Esophagus squamous epithelium (tissue), 5 donors: ENCODE measurements around the gene NISCH. TPM values are rescaled to one million over a fixed set of nuclear protein-coding genes. Genes with fewer than 3 reads are reported as not detected.

Experiments
- DNase-seq: peaks from one replicate; lab custom pipeline; 2025; lab: John Stamatoyannopoulos, UW
- H3K27ac ChIP-seq, 4 donors: fragments of 200-600 bp; sonication (generic); one replicate each; pipeline ENCODE4 v1.5.1; 2016 to 2019; ENCODE audit warnings: mild to moderate bottlenecking in 1 of 4
- H3K27me3 ChIP-seq, 4 donors: fragments of 200-600 bp; sonication (generic); 1 replicate in 3 of 4; 2 replicates in 1 of 4; pipeline versions ENCODE4 v1.5.1 to v1.6.0; 2017 to 2021; ENCODE audit warnings: antibody characterized with exemption in 1 of 4
- H3K36me3 ChIP-seq, 3 donors: fragments of 200-600 bp; sonication (generic); one replicate each; pipeline ENCODE4 v1.5.1; 2016 to 2019
- H3K4me1 ChIP-seq, 3 donors: fragments of 200-600 bp; sonication (generic); one replicate each; pipeline ENCODE4 v1.5.1; 2017 to 2019
- H3K4me3 ChIP-seq, 4 donors: fragments of 200-600 bp; sonication (generic); 1 replicate in 3 of 4; 2 replicates in 1 of 4; pipeline ENCODE4 v1.5.1; 2016 to 2019; ENCODE audit warnings: mild to moderate bottlenecking in 2 of 4, moderate library complexity in 1 of 4
- H3K9me3 ChIP-seq, 3 donors: fragments of 200-600 bp; sonication (generic); one replicate each; pipeline ENCODE4 v1.5.1; 2016 to 2019
- POLR2A ChIP-seq, 4 donors: fragments of 450-650 bp; IDR thresholded peaks; one replicate each; pipeline ENCODE4 v1.6.1; 2017; ENCODE audit warnings: antibody characterized with exemption in 4 of 4, mild to moderate bottlenecking in 4 of 4, moderate library complexity in 3 of 4
- WGBS, 2 donors: methylation state at CpG; one replicate each; pipeline ENCODE4 v1.1.5; 2018; 5-methylcytosine and 5-hydroxymethylcytosine counted together
- intact Hi-C: fragments of 100-400 bp; cut with DNase I; formaldehyde crosslinking; loops from one replicate; pipeline ENCODE4 v1.15.0; 2022
- total RNA-seq, 4 donors: library from RNA; depleted of rRNA; stranded (reverse); fragments of >200 nt; gene quantifications; one replicate each; pipeline ENCODE4 v1.1.0, GENCODE V29; 2016
- TF ChIP-seq, protein P1 (sequence below), 6 experiments: fragments of 450-650 bp in 4 of 6; fragments of 200-600 bp in 2 of 6; sonication (generic) in 2 of 6; IDR thresholded peaks; one replicate each; pipeline ENCODE4 v1.5.1; 2016 to 2019; ENCODE audit warnings: antibody characterized with exemption in 6 of 6, mild to moderate bottlenecking in 4 of 6, moderate library complexity in 4 of 6
- donor health status: DM: yes; HTN: yes; CAD: no.

The NISCH gene
- total RNA-seq, 4 donors from 2014 or later = 33.6 to 82.2 (median 40.6) TPM

DNA sequence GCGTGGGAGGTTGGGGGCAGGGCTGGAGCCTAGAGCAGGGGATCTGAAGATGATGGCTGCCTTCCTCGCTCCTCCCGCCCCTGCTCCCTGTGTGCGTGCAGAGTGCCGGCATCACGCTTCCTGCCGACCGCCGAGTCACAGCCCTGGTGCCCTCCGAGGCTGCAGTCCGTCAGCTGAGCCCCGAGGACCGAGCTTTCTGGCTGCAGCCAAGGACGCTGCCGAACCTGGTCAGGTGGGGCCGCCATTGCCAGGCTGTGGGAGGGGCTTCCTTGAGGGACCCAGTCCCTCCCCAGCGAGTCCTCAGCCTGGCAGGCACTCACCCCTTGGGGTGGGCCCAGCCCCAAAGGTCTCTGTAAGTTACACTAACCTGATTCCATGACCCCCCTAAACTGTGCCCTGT, 57.3 kb downstream of the NISCH start:
- H3K27me3 ChIP-seq = no peaks in the 10 kb centered on the region
- WGBS, 2 donors = 100% methylated on average over 1 of the region's 17 CpGs; no CpG with 5 or more reads in 1 of the 2 donors
- no peaks in the 10 kb centered on the region for H3K36me3 ChIP-seq
- H3K4me1 ChIP-seq = no peaks in the 10 kb centered on the region
- H3K4me3 ChIP-seq = no peak overlapping the region
- no peak for DNase-seq
- intact Hi-C loops = no loop called here
- no peaks in the 10 kb centered on the region for H3K9me3 ChIP-seq
- H3K27ac ChIP-seq = no peak overlapping the region
- TF ChIP-seq POLR2A (IDR thresholded peaks at IDR 0.05) = no peak
- TF ChIP-seq, protein P1, sequence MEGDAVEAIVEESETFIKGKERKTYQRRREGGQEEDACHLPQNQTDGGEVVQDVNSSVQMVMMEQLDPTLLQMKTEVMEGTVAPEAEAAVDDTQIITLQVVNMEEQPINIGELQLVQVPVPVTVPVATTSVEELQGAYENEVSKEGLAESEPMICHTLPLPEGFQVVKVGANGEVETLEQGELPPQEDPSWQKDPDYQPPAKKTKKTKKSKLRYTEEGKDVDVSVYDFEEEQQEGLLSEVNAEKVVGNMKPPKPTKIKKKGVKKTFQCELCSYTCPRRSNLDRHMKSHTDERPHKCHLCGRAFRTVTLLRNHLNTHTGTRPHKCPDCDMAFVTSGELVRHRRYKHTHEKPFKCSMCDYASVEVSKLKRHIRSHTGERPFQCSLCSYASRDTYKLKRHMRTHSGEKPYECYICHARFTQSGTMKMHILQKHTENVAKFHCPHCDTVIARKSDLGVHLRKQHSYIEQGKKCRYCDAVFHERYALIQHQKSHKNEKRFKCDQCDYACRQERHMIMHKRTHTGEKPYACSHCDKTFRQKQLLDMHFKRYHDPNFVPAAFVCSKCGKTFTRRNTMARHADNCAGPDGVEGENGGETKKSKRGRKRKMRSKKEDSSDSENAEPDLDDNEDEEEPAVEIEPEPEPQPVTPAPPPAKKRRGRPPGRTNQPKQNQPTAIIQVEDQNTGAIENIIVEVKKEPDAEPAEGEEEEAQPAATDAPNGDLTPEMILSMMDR (IDR thresholded peaks at IDR 0.05) = no peak

DNA sequence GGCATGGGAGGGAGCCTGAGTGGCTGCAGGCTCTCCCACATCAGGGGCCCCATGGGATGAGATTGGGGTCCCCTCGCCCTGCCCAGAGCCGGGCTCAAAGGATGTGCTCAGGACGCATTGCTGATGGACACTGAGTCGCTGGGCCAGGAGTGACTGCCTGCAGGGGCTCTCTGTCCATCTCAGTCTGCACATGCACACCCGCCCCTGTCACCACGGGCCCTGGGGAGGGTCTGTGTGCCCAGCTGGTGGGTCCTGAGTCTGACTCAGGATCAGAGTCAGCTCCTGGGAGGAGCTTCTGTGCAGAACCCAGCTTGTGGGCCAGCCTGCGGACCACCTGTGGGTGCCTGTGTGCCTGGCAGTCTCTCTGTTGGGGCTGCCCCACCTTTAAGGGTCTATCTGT, 57.9 kb downstream of the NISCH start:
- no peak overlapping the region for H3K4me3 ChIP-seq
- intact Hi-C loops = no loop called here
- no peaks in the 10 kb centered on the region for H3K9me3 ChIP-seq
- DNase-seq = no peak
- no peaks in the 10 kb centered on the region for H3K36me3 ChIP-seq
- no peak overlapping the region for H3K27ac ChIP-seq
- H3K27me3 ChIP-seq = no peaks in the 10 kb centered on the region
- TF ChIP-seq, protein P1 (IDR thresholded peaks at IDR 0.05) = no peak
- no peak for TF ChIP-seq POLR2A (IDR thresholded peaks at IDR 0.05)
- WGBS, 2 donors = 60% methylated on average over 1 of the region's 7 CpGs; no CpG with 5 or more reads in 1 of the 2 donors
- H3K4me1 ChIP-seq = peaks cover 0 to 3% (median 0%) of the 10 kb centered on the region in 3 donors

DNA sequence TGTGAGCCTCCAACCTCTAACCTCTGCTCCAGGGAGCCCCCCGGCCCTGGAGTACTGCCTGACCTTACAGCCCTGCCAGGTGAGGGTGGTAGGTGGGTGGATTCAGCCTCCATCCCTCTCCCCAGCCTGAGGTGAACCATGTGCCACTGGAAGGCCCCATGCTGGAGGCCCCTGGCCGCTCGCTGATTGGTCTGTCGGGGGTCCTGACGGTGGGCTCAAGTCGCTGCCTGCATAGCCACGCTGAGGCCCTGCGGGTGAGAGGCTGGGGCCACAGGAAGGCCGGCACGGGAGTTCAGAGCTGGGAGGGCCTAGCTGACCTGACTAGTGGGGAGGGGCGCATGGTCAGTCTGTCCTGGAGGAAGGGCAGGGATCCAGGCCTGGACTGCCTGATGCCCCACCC, 59.2 kb downstream of the NISCH start:
- Histone ChIP-seq H3K4me3 (no peak overlapping the region), H3K27ac (no peak overlapping the region), H3K9me3 (no peaks in the 10 kb centered on the region), H3K4me1 (peaks cover 0 to 12% (median 3%) of the 10 kb centered on the region in 3 donors), H3K36me3 (peaks cover 0 to 1% (median 0%) of the 10 kb centered on the region in 3 donors), H3K27me3 (no peaks in the 10 kb centered on the region)
- intact Hi-C loops = no loop called here
- WGBS, 2 donors = no CpG with 5 or more reads among the region's 11 CpGs
- no peak for DNase-seq
- TF ChIP-seq, protein P1 (IDR thresholded peaks at IDR 0.05) = no peak
- no peak for TF ChIP-seq POLR2A (IDR thresholded peaks at IDR 0.05)

DNA sequence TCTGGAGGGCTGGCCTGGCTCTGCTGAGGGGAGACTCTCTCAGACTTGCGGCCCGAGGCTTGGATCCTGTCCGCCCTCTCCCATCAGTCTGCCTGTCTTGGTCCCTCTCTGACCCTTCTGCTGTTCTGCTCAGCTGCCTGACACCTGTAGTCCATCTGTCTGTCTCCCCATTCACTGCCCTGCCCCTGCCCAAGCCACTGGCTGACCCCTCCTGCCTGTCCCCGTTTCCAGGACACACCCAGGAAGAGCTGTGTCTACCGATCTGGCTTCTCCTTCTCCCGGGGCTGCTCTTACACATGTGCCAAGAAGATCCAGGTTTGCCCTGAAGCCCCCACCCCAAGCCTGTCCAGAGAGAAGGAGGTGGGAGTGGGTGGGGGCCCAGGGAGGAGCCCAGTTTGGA, 59.8 kb downstream of the NISCH start:
- no peak for DNase-seq
- no peaks in the 10 kb centered on the region for H3K9me3 ChIP-seq
- H3K4me3 ChIP-seq = no peak overlapping the region
- peaks cover 0 to 4% (median 0%) of the 10 kb centered on the region in 3 donors for H3K36me3 ChIP-seq
- intact Hi-C loops = no loop called here
- TF ChIP-seq, protein P1 (IDR thresholded peaks at IDR 0.05) = no peak
- no peak for TF ChIP-seq POLR2A (IDR thresholded peaks at IDR 0.05)
- 63 to 100% methylated on average over 1 to 5 of the region's 6 CpGs for whole genome bisulfite sequencing, 2 donors
- H3K4me1 ChIP-seq = peaks cover 0 to 12% (median 3%) of the 10 kb centered on the region in 3 donors
- H3K27ac ChIP-seq = no peak overlapping the region
- no peaks in the 10 kb centered on the region for H3K27me3 ChIP-seq

DNA sequence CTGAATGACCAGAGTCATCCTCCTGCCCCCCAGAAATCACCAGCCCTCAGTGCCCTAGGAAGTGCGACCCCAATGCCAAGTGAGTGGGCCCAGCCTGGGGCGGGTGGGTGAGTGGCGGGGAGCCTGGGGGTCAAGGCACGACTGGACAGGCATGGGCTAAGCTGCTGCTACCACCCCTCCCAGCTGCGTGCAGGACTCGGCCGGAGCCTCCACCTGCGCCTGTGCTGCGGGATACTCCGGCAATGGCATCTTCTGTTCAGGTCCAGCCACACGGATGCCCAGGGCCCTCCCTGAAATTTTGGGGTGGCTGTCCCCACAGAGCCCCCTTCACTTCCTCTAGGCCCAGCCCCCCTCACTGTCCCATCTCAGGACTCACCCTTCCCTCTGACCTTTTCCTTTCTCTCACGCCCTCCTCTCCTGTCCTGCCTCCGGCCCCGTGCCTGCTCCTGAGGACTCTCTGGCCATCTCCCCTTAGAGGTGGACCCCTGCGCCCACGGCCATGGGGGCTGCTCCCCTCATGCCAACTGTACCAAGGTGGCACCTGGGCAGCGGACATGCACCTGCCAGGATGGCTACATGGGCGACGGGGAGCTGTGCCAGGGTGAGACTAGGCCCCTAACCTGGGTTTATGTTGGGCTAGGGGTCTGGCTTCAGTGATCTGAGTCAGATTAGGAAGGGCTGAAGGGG, 61.2 kb downstream of the NISCH start:
- intact Hi-C loops = no loop called here
- Histone ChIP-seq H3K4me3 (no peak overlapping the region), H3K27ac (no peak overlapping the region), H3K27me3 (no peaks in the 10 kb centered on the region), H3K9me3 (no peaks in the 10 kb centered on the region), H3K36me3 (peaks cover 0 to 4% (median 0%) of the 10 kb centered on the region in 3 donors), H3K4me1 (peaks cover 0 to 12% (median 3%) of the 10 kb centered on the region in 3 donors)
- DNase-seq = no peak
- WGBS, 2 donors = 94 to 95% methylated on average over 10 of the region's 19 CpGs
- TF ChIP-seq POLR2A (IDR thresholded peaks at IDR 0.05) = no peak
- TF ChIP-seq, protein P1 (IDR thresholded peaks at IDR 0.05) = no peak
